NCI-H524 (cell line): ENCODE data around the gene HNF1A.
A peak's percentile ranks its signal among the peaks of the same experiment; 100 is the strongest.

Experiments used
- DNase-seq, 2 experiments: peaks; one replicate each; lab custom pipeline; 2025; lab: John Stamatoyannopoulos, UW

HNF1A gene

DNA sequence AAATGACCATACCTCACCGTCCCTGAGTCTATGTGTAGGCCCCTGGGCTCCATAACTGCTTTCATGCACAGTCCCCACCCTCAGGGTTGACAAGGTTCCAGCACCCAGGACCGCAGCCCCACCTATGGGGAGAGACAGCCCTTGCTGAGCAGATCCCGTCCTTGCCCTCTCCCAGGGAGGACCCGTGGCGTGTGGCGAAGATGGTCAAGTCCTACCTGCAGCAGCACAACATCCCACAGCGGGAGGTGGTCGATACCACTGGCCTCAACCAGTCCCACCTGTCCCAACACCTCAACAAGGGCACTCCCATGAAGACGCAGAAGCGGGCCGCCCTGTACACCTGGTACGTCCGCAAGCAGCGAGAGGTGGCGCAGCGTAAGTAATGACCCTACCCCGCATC is 10.3 kb downstream of the HNF1A start:
- DNase-seq, result no peak

DNA sequence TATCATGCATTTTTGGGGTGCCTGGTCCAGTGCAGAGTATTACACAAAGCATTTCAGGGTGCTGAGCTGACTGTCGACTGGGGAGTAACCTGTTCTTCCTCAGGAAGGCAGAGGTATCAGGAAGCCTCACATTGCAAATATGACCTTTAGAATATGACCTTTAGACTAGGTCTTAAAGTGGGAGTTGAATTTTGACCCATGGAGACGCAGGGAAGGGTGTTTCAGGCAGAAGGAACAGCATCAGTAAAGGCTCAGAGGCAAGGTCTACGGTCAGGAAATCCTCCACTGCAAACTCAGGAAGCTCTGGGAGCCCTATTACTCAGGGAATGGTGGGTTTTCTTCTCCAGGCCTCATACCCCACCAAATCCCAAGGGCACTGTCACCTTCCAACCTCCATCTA is 11.3 kb downstream of the HNF1A start:
- DNase-seq, result no peak

DNA sequence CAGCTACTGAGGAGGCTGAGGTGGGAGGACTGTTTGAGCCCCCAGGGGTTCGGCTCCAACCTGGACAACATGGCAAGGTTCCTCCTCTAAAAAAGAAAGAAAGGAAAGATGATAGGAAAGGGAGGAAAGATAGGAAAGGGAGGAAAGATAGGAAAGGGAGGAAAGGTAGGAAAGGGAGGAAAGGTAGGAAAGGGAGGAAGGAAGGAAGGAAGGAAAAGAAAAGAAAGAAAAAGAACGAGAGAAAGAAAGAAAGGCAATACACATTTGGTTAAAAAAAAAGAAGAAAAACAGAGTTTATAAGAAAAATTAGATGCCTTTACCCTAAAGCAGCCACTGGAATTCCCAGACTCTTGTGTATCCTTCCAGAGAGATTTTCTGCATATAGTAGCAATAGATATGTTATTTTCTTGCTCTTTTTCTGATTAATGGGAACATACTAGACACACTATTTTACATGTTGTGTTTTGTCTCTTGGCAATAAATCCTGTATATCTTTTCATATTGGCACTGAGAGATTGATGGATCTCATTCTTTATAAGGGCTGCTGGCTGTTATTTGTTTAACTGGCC is 12.2 kb downstream of the HNF1A start:
- DNase-seq, result no peak

DNA sequence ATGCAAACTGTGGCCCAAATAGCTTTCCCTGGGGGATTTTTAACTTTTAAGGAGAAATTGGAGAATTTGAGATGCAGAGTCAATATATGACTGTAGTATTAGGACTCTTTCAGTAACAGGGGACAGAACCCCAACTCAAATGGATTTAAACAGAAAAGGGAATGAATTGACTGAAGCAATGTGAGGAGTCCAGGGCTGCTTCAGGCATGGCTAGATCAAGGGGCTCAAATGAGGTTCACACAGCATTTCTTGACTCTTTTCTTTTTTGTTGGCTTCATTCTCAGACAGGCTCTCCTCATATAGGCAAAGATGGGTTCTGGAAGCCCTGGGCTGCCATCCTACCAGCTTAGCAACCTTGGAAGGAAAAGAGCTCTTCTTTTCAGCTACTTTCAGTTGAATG is 13.6 kb downstream of the HNF1A start:
- DNase-seq, result no peak

DNA sequence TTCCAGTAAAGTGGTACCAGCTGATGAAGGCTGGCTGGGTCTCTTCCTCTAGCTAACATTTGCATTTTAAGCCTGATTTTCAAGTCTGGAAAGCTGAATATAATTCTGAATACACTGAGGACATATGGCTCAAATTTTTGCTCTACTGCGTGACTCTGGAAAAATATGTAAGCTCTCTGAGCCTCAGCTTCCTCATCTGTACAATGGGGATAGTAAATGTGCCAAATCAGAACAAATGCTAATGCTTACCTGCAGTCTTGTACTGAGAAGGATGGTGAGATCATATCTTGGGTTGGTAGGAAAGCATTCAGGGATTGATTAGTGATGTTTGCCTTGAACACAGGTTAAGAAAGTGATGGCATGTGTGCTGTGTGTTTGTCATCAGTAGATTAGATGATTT is 14.6 kb downstream of the HNF1A start:
- DNase-seq, result no peak

DNA sequence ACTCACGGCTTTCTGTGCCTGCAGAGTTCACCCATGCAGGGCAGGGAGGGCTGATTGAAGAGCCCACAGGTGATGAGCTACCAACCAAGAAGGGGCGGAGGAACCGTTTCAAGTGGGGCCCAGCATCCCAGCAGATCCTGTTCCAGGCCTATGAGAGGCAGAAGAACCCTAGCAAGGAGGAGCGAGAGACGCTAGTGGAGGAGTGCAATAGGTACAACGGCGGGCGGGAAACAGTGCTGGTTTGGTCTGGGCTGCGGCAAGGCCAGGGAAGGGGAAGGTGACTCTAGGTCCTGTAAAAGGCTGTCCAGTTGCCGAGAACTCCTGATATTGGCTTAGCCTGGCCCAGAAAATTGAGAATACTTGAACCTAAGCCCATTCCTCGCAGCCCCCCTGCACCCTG is 15.2 kb downstream of the HNF1A start:
- DNase-seq, result no peak

DNA sequence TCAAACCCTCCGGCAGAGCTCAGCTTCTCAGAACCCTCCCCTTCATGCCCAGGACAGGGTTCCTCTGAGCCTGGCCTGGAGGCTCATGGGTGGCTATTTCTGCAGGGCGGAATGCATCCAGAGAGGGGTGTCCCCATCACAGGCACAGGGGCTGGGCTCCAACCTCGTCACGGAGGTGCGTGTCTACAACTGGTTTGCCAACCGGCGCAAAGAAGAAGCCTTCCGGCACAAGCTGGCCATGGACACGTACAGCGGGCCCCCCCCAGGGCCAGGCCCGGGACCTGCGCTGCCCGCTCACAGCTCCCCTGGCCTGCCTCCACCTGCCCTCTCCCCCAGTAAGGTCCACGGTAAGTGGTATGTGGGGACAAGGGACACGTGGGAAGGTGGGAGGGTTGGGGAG is 15.7 kb downstream of the HNF1A start:
- DNase-seq, result no peak

DNA sequence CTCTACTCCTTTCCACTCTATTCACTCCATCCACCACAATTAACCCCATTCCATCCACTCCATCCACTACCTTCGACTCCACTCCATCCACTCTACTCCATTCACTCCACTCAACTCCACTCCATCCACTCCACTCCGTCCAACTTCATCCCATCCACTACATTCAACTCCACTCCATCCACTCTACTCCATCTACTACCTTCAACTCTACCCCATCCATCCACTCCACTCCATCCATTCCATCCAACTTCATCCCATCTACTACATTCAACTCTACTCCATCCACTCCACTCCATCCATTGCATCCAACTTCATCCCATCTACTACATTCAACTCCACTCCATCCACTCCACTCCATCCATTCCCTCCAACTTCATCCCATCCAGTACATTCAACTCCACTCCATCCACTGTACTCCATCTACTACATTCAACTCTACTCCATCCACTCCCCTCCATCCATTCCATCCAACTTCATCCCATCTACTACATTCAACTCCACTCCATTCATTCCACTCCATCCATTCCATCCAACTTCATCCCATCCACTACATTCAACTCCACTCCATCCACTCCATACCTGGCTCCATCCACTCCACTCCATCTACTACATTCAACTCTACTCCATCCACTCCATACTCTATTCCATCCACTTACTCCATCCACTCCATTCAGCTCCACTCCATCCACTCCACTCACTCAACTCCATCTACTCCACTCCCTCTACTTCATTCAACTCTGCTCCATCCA is 16.4 kb downstream of the HNF1A start:
- DNase-seq, result no peak

DNA sequence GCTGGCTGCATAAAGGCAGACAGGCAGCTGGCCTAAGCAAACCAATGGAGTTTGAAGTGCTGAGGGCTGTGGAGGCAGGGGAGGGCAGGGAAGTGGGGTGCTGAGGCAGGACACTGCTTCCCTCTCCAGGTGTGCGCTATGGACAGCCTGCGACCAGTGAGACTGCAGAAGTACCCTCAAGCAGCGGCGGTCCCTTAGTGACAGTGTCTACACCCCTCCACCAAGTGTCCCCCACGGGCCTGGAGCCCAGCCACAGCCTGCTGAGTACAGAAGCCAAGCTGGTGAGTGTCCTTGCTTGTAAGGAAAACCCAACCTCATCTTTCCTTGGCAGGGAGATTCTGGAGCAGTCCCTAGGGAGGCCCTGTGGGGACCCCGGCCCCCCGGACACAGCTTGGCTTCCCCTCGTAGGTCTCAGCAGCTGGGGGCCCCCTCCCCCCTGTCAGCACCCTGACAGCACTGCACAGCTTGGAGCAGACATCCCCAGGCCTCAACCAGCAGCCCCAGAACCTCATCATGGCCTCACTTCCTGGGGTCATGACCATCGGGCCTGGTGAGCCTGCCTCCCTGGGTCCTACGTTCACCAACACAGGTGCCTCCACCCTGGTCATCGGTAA is 17.9 kb downstream of the HNF1A start:
- DNase-seq, result no peak

DNA sequence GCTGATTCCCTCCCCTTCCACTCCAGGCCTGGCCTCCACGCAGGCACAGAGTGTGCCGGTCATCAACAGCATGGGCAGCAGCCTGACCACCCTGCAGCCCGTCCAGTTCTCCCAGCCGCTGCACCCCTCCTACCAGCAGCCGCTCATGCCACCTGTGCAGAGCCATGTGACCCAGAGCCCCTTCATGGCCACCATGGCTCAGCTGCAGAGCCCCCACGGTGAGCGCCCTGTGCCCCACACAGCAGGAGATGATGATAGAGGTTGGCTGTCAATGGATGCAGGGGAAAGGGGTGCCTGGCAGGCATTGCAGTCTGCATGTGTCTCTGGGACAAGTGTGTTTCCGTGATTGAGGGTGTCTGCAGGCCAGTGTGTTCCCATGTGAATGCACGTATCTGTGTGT is 19.1 kb downstream of the HNF1A start:
- no peak for DNase-seq

DNA sequence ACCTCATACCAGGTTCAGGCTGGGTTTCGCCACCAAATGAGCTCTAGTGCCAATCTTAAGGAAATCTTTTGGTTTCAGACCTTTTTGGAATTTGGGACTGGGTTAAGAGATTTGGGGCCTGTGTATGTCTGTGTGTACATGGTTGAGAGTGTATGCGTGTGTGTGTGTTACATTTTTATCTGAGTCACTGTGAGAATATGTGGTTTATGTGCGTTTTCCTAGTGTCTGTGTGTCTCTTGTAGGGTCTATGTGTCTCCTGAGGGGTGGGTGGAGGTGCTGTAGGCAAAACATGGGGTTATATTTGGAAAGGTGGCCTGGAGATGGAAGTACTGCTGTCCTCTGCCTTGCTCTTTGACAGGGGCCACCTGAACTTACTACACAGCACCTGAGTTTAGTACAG is 20.1 kb downstream of the HNF1A start:
- no peak for DNase-seq

DNA sequence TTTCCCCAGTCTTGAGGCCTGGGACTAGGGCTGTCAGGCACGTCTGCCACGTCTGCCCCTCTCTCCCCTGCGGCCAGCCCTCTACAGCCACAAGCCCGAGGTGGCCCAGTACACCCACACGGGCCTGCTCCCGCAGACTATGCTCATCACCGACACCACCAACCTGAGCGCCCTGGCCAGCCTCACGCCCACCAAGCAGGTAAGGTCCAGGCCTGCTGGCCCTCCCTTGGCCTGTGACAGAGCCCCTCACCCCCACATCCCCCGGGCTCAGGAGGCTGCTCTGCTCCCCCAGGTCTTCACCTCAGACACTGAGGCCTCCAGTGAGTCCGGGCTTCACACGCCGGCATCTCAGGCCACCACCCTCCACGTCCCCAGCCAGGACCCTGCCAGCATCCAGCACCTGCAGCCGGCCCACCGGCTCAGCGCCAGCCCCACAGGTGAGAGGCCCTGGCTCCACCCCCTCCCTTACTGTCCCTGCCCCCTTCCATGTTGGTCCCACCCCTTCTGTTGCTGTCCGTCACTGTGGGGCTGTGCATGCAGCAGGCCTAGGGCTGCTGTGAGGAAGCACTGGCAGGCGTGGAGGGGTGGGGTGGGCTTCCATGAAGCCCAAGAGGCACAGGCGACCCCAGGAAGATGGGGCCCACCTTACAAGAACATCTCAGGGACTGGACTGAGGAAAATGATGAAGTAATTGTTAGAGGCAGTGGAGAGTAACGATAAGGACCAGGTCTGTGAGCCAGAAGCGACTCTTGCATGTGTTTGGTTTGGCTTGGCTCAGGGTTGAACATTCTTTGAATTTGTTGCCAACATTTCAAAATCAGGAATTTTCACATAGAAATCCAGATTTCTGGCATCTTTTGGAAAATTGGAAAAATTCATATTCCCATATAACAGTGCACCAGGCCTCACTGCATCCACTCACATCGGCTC is 21.1 kb downstream of the HNF1A start:
- DNase-seq, result peak in 1 of 2 experiments; percentile 31

DNA sequence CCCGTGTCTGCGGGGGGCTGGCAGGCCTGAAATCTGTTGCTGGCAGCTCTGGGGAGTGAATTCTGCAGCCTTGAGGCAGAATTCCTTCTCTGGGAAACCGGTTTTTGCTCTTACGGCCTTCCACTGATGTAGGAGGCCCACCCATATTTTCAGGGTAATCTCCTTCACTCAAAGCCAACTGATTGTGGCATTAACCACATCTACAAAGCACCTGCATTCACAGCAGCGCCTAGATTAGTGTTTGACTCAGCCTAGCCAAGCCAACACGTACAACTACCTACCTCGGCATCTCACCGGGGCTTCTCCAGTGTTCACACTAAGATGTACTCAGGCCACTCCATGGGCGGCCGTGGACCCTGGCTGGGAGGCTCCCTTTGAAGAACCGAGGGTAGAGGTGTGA is 22.2 kb downstream of the HNF1A start:
- no peak for DNase-seq

DNA sequence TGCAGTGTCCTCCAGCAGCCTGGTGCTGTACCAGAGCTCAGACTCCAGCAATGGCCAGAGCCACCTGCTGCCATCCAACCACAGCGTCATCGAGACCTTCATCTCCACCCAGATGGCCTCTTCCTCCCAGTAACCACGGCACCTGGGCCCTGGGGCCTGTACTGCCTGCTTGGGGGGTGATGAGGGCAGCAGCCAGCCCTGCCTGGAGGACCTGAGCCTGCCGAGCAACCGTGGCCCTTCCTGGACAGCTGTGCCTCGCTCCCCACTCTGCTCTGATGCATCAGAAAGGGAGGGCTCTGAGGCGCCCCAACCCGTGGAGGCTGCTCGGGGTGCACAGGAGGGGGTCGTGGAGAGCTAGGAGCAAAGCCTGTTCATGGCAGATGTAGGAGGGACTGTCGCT is 22.7 kb downstream of the HNF1A start:
- no peak for DNase-seq

DNA sequence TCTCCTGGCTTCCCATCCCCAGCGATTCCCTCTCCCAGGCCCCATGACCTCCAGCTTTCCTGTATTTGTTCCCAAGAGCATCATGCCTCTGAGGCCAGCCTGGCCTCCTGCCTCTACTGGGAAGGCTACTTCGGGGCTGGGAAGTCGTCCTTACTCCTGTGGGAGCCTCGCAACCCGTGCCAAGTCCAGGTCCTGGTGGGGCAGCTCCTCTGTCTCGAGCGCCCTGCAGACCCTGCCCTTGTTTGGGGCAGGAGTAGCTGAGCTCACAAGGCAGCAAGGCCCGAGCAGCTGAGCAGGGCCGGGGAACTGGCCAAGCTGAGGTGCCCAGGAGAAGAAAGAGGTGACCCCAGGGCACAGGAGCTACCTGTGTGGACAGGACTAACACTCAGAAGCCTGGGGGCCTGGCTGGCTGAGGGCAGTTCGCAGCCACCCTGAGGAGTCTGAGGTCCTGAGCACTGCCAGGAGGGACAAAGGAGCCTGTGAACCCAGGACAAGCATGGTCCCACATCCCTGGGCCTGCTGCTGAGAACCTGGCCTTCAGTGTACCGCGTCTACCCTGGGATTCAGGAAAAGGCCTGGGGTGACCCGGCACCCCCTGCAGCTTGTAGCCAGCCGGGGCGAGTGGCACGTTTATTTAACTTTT is 23.6 kb downstream of the HNF1A start:
- no peak for DNase-seq

DNA sequence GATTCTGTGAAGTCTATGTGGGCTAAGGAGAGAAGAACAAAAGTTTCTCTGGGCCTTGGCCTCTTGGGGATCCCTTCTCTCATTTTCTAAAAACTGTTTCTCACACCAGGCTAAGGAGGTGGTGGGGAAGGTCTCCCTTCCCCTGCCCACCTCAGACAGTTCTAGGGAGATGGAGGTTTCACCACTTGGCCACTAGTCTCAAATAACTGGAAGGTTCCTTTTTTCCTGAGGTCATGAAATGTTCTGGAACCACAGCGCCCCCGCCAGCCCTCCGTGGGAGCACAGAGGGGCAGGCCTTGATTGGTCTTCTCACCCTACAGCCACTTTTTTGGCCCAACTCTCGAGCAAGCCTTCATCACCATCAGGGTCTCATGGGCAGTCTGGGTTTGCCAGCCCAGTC is 25.3 kb downstream of the HNF1A start:
- DNase-seq, result peak in 1 of 2 experiments; percentile 5

DNA sequence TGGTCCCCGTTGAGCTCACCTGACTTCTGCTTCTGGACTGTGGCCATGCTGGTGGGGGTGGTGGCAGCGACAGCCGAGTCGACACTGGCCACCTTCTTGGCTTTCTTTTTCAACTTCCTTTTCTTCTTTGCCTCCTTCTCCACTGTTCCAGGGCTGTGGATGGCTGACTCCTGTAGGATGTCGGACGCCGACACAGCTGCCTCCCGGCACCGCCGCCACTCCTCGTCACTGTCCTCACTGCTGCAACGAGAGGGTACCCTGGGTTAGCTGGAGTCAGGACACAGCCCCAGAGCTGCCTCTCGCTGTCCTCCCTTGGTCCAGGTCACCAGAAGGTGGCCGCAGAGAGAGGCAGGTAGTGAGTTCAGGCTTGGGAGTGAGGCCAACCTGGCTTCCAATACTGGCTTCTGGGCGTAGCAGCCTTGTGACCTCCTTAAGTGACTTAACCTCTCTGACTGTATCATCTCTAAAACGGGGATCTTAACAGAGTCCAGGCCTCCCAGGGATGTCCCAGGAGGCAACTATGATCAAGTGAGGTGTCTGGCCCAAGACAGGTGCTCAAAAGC is 26.0 kb downstream of the HNF1A start:
- DNase-seq, result no peak

DNA sequence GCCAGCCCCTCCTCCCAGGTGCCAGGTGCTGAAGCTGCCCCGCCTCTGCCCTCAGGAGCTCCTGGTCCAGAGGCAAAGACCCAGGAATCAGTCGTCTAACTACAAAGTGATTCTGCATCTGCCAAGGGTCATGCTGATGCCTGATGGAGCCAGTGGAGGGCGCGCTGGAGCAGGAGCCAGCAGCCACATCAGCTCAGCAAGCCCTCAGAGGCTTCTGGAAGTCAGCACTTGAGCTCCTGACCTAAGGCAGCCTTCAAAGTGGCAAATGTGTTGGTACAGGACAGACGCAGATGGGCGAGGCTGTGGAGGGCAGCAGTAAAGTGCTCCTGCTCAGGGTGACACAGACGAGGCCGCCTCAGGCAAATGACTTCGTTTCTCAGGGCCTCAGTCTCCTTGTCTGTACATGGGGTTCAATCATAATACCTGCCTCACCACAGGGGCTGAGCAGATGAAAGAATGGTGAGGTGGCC is 27.0 kb downstream of the HNF1A start:
- peak in 1 of 2 experiments; percentile 52 for DNase-seq

DNA sequence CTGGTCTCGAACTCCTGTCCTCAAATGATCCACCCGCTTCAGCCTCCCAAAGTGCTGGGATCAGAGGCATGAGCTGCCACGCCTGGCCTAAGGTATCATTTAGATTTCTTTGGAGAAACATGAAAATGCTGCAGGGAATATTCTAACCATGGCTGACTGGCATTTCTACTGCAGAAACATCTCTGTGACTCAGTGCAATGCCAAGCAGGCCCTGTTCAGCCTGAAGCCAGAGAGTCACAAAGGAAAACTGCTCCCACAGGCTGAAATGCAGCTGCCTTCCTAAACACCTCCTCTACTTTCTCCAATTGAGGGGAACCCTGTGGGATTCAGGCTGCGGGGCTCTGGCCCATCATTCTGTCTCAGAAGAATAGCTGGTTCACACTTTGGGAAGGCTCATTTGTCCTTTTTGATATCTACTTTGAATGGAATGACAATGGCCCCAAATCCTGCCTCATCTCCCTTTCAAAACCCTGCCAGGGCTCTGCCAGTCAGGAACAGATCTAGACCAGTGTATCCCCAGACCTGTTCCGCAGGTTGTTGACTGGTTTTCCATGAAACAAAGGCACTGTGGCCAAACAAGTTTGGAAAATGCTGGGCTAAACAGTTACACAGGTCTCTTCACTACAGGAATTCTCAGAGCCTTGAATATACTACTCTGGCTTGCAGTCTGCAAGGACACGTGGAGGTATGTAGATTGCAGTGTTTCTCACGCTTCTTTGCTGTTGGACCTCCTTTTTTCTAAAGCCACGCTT is 30.2 kb downstream of the HNF1A start:
- no peak for DNase-seq

DNA sequence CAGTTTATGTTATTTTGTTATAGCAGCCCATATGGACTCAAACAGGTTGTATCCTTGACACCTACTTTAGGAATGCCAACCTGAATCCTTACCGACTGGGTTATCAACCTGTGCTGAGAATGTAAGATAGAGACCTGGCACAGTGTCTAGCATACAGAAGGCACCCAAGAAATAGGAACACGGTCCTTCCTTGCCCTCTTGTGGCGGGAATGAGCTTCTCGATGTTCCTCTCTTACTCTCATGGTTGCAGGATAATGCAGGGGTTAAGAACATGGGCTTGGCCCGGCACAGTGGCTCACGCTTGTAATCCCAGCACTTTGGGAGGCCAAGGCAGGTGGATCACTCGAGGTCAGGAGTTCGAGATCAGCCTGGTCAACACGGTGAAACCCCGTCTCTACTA is 31.4 kb downstream of the HNF1A start:
- peak in 1 of 2 experiments; percentile 37 for DNase-seq

DNA sequence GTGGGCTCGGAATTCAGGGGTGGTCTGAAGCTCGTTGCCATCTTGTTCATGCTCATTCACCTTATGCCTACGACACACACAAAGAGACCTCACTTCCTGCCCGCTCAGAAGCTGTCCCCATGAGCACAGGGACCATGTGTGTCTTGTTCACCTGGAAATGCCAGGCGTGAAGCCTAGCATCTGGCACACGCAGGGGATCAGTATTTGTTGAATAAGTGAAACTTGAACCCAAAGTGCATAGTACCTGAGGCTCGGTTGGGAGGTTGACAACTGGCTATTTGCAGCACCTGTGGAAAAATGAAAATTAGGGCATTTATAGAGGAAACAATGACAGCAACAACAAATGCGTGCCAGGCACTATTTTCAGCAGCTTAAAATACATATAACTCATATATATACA is 32.5 kb downstream of the HNF1A start:
- no peak for DNase-seq
